A549 (cell line): Measurements from ENCODE around the gene TUT7. TPM values are rescaled to one million over a fixed set of nuclear protein-coding genes. Genes with fewer than 3 reads are reported as not detected.

ENCODE experiments used
- ATAC-seq, 2 experiments: fragments of 200-7000 bp in 1 of 2; fragments of >200 bp in 1 of 2; cut with Nextera tagmentation in 1 of 2; cut with Tn5 transposase in 1 of 2; 3 replicates each; pipeline versions ENCODE4 v1.8.0 to v1.9.1; 2018 to 2020; ENCODE audit warnings: mild to moderate bottlenecking in 1 of 2, moderate library complexity in 1 of 2
- CTCF ChIA-PET: fragments of 300-600 bp; sonication (Branson Sonifier 250); formaldehyde crosslinking; extraction: SDS; loops from one replicate; lab custom pipeline; 2021; ENCODE audit warnings: antibody characterized with exemption, inconsistent platforms; lab: Yijun Ruan, JAX
- POLR2A ChIA-PET: fragments of 350-600 bp; formaldehyde crosslinking; extraction: SDS; loops from one replicate; lab custom pipeline; 2021; ENCODE audit warnings: antibody characterized with exemption, inconsistent platforms; lab: Yijun Ruan, JAX
- DNase-seq, 2 experiments: peaks; one replicate each; pipeline versions ENCODE4 v3.0.0 to v3.0.0-alpha.2; 2011 to 2016; ENCODE audit warnings: low read depth in 1 of 2, low spot score in 1 of 2
- FAIRE-seq: peaks from 2 replicates; lab custom pipeline; 2011; peaks lifted over from hg19 to GRCh38; lab: Jason Lieb, UNC
- H3K27ac ChIP-seq, 2 experiments: fragments of >200 bp; sonication (Bioruptor Twin); formaldehyde crosslinking; 3 replicates each; pipeline ENCODE4 v1.5.1; 2016 to 2017
- H3K4me1 ChIP-seq: fragments of >200 bp; sonication (Bioruptor Twin); formaldehyde crosslinking; 3 replicates; pipeline ENCODE4 v1.6.1; 2016
- H3K4me2 ChIP-seq: fragments of >200 bp; sonication (Bioruptor Twin); formaldehyde crosslinking; 3 replicates; pipeline ENCODE4 v1.6.1; 2016
- H3K4me3 ChIP-seq: fragments of >200 bp; sonication (Bioruptor Twin); formaldehyde crosslinking; 3 replicates; pipeline ENCODE4 v1.5.1; 2016
- H3K9me3 ChIP-seq: fragments of >200 bp; sonication (Bioruptor Twin); formaldehyde crosslinking; 3 replicates; pipeline ENCODE4 v1.6.1; 2016
- BCL3 ChIP-seq: fragments of >200 bp; sonication (Bioruptor Twin); formaldehyde crosslinking; IDR thresholded peaks from 3 replicates; pipeline ENCODE4 v1.6.1; 2016
- ELK1 ChIP-seq: fragments of 150-350 bp; IDR thresholded peaks from 2 replicates; pipeline ENCODE4 v1.6.1; 2014; ENCODE audit warnings: low read depth, mild to moderate bottlenecking, low read length
- FOSB ChIP-seq: fragments of 250-450 bp; sonication (Bioruptor Pico); IDR thresholded peaks from 2 replicates; pipeline ENCODE4 v1.5.0; 2020; ENCODE audit warnings: mild to moderate bottlenecking, moderate library complexity
- FOSL2 ChIP-seq, 2 experiments: fragments of 450-650 bp in 1 of 2; fragments of >200 bp in 1 of 2; sonication (Bioruptor Twin) in 1 of 2; formaldehyde crosslinking; IDR thresholded peaks; 2 replicates each; pipeline versions ENCODE4 v1.5.0 to v1.6.1; 2016 to 2020; ENCODE audit warnings: mild to moderate bottlenecking in 1 of 2, moderate library complexity in 1 of 2
- FOXS1 ChIP-seq: fragments of 250-450 bp; sonication (Bioruptor Pico); IDR thresholded peaks from 2 replicates; pipeline ENCODE4 v1.5.0; 2020; ENCODE audit warnings: mild to moderate bottlenecking, moderate library complexity
- HOXB5 ChIP-seq: fragments of 250-450 bp; sonication (Bioruptor Pico); IDR thresholded peaks from 2 replicates; pipeline ENCODE4 v1.5.0; 2020; ENCODE audit warnings: mild to moderate bottlenecking, moderate library complexity
- JUN ChIP-seq, 2 experiments: fragments of >200 bp; sonication (Bioruptor Twin); formaldehyde crosslinking; IDR thresholded peaks; 2 replicates in 1 of 2; 3 replicates in 1 of 2; pipeline ENCODE4 v1.6.1; 2016 to 2017
- NPAS2 ChIP-seq: fragments of 250-450 bp; sonication (Bioruptor Pico); IDR thresholded peaks from 2 replicates; pipeline ENCODE4 v1.8.0; 2022; ENCODE audit warnings: mild to moderate bottlenecking, moderate library complexity, borderline replicate concordance
- POLR2A ChIP-seq: IDR thresholded peaks from 2 replicates; pipeline ENCODE4 v1.6.1; 2012; ENCODE audit warnings: mild to moderate bottlenecking, low read length
- TFCP2L1 ChIP-seq: fragments of 250-450 bp; sonication (Bioruptor Pico); IDR thresholded peaks from 2 replicates; pipeline ENCODE4 v1.5.0; 2021; ENCODE audit warnings: mild to moderate bottlenecking
- ZC3H11A ChIP-seq: fragments of 450-650 bp; IDR thresholded peaks from 2 replicates; pipeline ENCODE4 v1.6.1; 2014; ENCODE audit warnings: antibody characterized with exemption, mild to moderate bottlenecking
- ZFP36 ChIP-seq: fragments of 450-650 bp; IDR thresholded peaks from 2 replicates; pipeline ENCODE4 v1.6.1; 2014; ENCODE audit warnings: borderline replicate concordance; ENCODE audit not compliant: partially characterized antibody
- ZNF302 ChIP-seq: fragments of 250-450 bp; sonication (Bioruptor Pico); IDR thresholded peaks from 2 replicates; pipeline ENCODE4 v1.9.0; 2021; ENCODE audit warnings: inconsistent platforms, mild to moderate bottlenecking, moderate library complexity
- ZSCAN20 ChIP-seq: fragments of 250-450 bp; sonication (Bioruptor Pico); IDR thresholded peaks from 2 replicates; pipeline ENCODE4 v1.8.0; 2022; ENCODE audit warnings: mild to moderate bottlenecking, moderate library complexity
- WGBS: methylation state at CpG from one replicate; pipeline ENCODE4 v1.1.6; 2017; ENCODE audit errors: missing lambda C conversion rate; 5-methylcytosine and 5-hydroxymethylcytosine counted together
- polyA plus RNA-seq, 4 experiments: library from polyadenylated mRNA; depleted of rRNA in 3 of 4; stranded (reverse); fragments of >200 nt; fragmentation: RNase III in 1 of 4; extraction: RNeasy Plus Mini Kit Qiagen cat#74134 plus additional on column Dnase treatment in 1 of 4; gene quantifications; 2 replicates in 3 of 4; 3 replicates in 1 of 4; pipeline ENCODE4 v1.2.3, GENCODE V29; 2011 to 2017

TUT7 gene
- polyA plus RNA-seq, 2 of the 4 experiments (the other 2 are of a cell fraction), result 12.1 to 27.0 TPM

- POLR2A ChIA-PET, result no interaction called here
- no peak for ATAC-seq
- no peak for FAIRE-seq
- H3K27ac ChIP-seq, result no peak overlapping the region
- peaks cover 24% of the 10 kb centered on the region for H3K4me1 ChIP-seq
- CTCF ChIA-PET, result no interaction called here
- DNase-seq, result no peak
- no peak overlapping the region for H3K4me3 ChIP-seq
- no peak for TF ChIP-seq POLR2A
- no peak for TF ChIP-seq FOXS1 (CRISPR knock-in tag)
- TF ChIP-seq ELK1, result no peak
- H3K9me3 ChIP-seq, result no peaks in the 10 kb centered on the region
- WGBS, result 91% methylated on average over 1 of the region's 1 CpG
- H3K4me2 ChIP-seq, result no peak overlapping the region
These were observed 18.2 kb downstream of the TUT7 start for GRCh38 chr9:86336058-86336457.

- TF ChIP-seq ELK1, result no peak
- H3K4me1 ChIP-seq, result 0 out of 3 replicates have a peak, but pooled peaks cover 4% of the 10 kb centered on the region
- no peak overlapping the region for H3K4me2 ChIP-seq
- ChIA-PET CTCF (interaction anchor here (0.8 to 1.3 kb wide), 2 partner anchors 18 to 80 kb away, joined by 3 read pairs; no protein-coding TSS in a partner anchor), POLR2A (no interaction called here)
- DNase-seq (no peak), ATAC-seq (no peak), FAIRE-seq (no peak)
- H3K4me3 ChIP-seq, result no peak overlapping the region
- H3K9me3 ChIP-seq, result no peaks in the 10 kb centered on the region
- no peak overlapping the region for H3K27ac ChIP-seq
- WGBS, result 95% methylated on average over 2 of the region's 2 CpGs
These were observed 20.6 kb downstream of the TUT7 start for GRCh38 chr9:86333651-86334050.

GRCh38 chr9:86330186-86330585, 24.0 kb downstream of the TUT7 start:
- TF ChIP-seq ZSCAN20 (CRISPR knock-in tag), result no peak
- TF ChIP-seq HOXB5 (CRISPR knock-in tag), result no peak
- TF ChIP-seq ZFP36, result no peak
- no peak for TF ChIP-seq ZNF302
- TF ChIP-seq TFCP2L1, result no peak
- no peak for TF ChIP-seq NPAS2 (CRISPR knock-in tag)
- no peak for TF ChIP-seq BCL3
- TF ChIP-seq JUN (IDR thresholded peaks at IDR 0.05), result no peak
- TF ChIP-seq, all 56 proteins: peak for 0
- WGBS, result 97% methylated on average over 5 of the region's 5 CpGs
- H3K4me3 ChIP-seq, result no peak overlapping the region
- H3K4me1 ChIP-seq, result no peaks in the 10 kb centered on the region
- POLR2A ChIA-PET, result no interaction called here
- CTCF ChIA-PET, result interaction anchor here (0.8 kb wide), 1 partner anchor 127 kb away, joined by 3 read pairs; no protein-coding TSS in a partner anchor
- H3K9me3 ChIP-seq, result no peaks in the 10 kb centered on the region
- ATAC-seq (no peak), DNase-seq (no peak), FAIRE-seq (no peak)
- H3K27ac ChIP-seq, result no peak overlapping the region
- H3K4me2 ChIP-seq, result no peak overlapping the region

GRCh38 chr9:86329649-86330048, 24.6 kb downstream of the TUT7 start:
- WGBS, result 82% methylated on average over 1 of the region's 1 CpG
- Histone ChIP-seq H3K4me3 (no peak overlapping the region), H3K4me2 (no peak overlapping the region), H3K9me3 (no peaks in the 10 kb centered on the region), H3K4me1 (no peaks in the 10 kb centered on the region), H3K27ac (no peak overlapping the region)
- ChIA-PET POLR2A (no interaction called here), CTCF (no interaction called here)
- DNase-seq, result no peak
- TF ChIP-seq FOSB (CRISPR knock-in tag) (no peak), FOSL2 (IDR thresholded peaks at IDR 0.05) (no peak), FOSL2 (CRISPR knock-in tag; IDR thresholded peaks at IDR 0.05) (0 out of 2 replicates have a peak, but pooled peaks have one; percentile 33), ZC3H11A (no peak)
- FAIRE-seq, result no peak
- no peak for ATAC-seq
